ENCODE measurements around the gene CRNN.

CRNN gene

DNA sequence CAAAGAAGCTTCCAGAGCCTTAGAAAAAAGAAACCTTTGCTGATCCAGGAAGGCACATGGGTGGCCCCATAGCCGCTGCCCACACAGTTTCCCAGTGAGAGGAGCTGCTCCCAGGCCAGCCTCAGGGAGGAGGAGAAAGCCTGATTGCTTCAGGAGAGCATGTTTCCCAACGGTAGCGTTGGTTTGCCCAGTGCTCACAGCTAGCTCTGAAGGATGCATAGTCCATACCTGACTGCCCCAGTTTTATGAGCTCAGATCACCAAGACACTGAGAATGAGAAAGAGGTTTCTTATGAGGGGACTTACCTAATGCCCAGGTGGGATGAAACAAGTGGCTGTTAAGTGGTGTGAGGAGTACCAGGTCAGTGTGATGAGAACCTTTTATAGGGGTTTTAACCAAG is at the start of gene CRNN:
Gene CRNN, minus strand, starts transcription at position 355 of the 400 bp plus-strand sequence. CDS start 2,030 bp downstream, outside the sequence.
- H3K9me3 ChIP-seq (ENCODE audit: severe bottlenecking) = no peaks in the 10 kb centered on the region
- TF ChIP-seq, protein P1, sequence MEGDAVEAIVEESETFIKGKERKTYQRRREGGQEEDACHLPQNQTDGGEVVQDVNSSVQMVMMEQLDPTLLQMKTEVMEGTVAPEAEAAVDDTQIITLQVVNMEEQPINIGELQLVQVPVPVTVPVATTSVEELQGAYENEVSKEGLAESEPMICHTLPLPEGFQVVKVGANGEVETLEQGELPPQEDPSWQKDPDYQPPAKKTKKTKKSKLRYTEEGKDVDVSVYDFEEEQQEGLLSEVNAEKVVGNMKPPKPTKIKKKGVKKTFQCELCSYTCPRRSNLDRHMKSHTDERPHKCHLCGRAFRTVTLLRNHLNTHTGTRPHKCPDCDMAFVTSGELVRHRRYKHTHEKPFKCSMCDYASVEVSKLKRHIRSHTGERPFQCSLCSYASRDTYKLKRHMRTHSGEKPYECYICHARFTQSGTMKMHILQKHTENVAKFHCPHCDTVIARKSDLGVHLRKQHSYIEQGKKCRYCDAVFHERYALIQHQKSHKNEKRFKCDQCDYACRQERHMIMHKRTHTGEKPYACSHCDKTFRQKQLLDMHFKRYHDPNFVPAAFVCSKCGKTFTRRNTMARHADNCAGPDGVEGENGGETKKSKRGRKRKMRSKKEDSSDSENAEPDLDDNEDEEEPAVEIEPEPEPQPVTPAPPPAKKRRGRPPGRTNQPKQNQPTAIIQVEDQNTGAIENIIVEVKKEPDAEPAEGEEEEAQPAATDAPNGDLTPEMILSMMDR (IDR thresholded peaks at IDR 0.05; ENCODE audit: poor library complexity, severe bottlenecking) = no peak
- ATAC-seq (ENCODE audit: low read depth) = no peak

DNA sequence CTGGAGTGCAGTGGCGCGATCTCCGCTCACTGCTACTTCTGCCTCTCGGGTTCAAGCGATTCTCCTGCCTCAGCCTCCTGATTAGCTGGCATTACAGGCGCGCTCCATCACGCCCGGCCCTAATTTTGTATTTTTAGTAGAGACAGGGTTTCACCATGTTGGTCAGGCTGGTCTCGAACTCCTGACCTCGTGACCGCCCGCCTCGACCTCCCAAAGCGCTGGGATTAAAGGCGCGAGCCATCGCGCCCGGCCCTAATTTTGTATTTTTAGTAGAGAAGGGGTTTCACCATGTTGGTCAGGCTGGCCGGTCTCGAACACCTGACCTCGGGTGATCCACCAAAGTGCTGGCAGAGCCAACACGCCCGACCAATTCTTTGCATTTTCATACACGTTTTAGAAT is 48.6 kb upstream of the CRNN start:
- H3K36me3 ChIP-seq (ENCODE audit: low read depth) = no peaks in the 10 kb centered on the region
- H3K4me3 ChIP-seq (ENCODE audit: severe bottlenecking) = no peak overlapping the region
- no peak overlapping the region for H3K27ac ChIP-seq (ENCODE audit: poor library complexity, severe bottlenecking)

More for the DNA sequence above, at the start of gene CRNN:
- peaks cover 3% of the 10 kb centered on the region for H3K4me1 ChIP-seq (ENCODE audit: insufficient read depth, poor library complexity, severe bottlenecking)
- H3K36me3 ChIP-seq (ENCODE audit: low read depth) = no peaks in the 10 kb centered on the region
- DNase-seq (ENCODE audit: low spot score) = no peak
- H3K4me3 ChIP-seq (ENCODE audit: severe bottlenecking) = no peak within 1 kb of the TSS
- no peak within 1 kb of the TSS for H3K27ac ChIP-seq (ENCODE audit: poor library complexity, severe bottlenecking)
- no peaks in the 10 kb centered on the region for H3K27me3 ChIP-seq (ENCODE audit: insufficient read depth, poor library complexity, severe bottlenecking)

DNA sequence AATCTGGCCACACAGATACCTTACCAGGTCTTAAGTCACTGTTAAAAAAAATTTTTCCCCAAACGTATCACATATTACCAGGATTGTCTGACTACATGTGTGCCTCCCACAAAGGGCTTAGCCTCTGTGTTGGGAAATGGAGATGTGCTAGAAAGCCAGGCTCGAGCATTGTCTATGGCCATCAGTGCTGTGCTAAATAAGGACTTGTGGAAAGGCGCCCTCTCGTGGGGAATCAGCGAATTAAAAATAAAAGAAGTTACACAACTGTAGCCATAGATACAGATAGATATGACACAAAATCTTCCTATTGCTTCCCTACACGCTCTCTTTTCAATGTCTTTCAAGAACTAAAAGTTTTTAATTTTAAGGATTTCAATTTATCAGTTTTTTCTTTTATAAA is 47.5 kb upstream of the CRNN start:
- Histone ChIP-seq H3K4me3 (ENCODE audit: severe bottlenecking) (no peak overlapping the region), H3K9me3 (ENCODE audit: severe bottlenecking) (no peaks in the 10 kb centered on the region), H3K27me3 (ENCODE audit: insufficient read depth, poor library complexity, severe bottlenecking) (no peaks in the 10 kb centered on the region), H3K36me3 (ENCODE audit: low read depth) (no peaks in the 10 kb centered on the region), H3K27ac (ENCODE audit: poor library complexity, severe bottlenecking) (no peak overlapping the region), H3K4me1 (ENCODE audit: insufficient read depth, poor library complexity, severe bottlenecking) (no peaks in the 10 kb centered on the region)
- TF ChIP-seq, protein P1 (IDR thresholded peaks at IDR 0.05; ENCODE audit: poor library complexity, severe bottlenecking) = peak; percentile 82
- ATAC-seq (ENCODE audit: low read depth) = peak; percentile 71
- DNase-seq (ENCODE audit: low spot score) = no peak

More for the DNA sequence above, 48.6 kb upstream of the CRNN start:
- ATAC-seq (ENCODE audit: low read depth) (no peak), DNase-seq (ENCODE audit: low spot score) (no peak)
- TF ChIP-seq, protein P1 (IDR thresholded peaks at IDR 0.05; ENCODE audit: poor library complexity, severe bottlenecking) = no peak
- Histone ChIP-seq H3K27me3 (ENCODE audit: insufficient read depth, poor library complexity, severe bottlenecking) (no peaks in the 10 kb centered on the region), H3K4me1 (ENCODE audit: insufficient read depth, poor library complexity, severe bottlenecking) (no peaks in the 10 kb centered on the region), H3K9me3 (ENCODE audit: severe bottlenecking) (no peaks in the 10 kb centered on the region)

DNA sequence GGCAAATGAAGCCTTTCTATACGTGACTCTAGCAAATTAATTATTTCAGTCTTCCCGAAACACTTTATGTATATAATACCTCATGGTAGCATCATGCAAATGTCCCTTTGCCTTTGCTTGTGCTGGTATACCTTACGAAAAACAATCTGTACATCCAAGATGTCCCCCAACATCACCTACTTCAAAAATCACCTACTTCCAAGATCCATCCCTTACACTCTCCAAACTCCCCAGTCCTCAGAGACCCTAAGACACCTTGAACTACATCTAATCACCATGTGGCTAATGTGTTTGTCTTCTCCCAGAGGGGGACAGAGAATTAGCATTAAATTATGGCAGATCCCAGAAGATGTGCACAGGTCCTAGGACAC is 46.5 kb upstream of the CRNN start:
- Histone ChIP-seq H3K27me3 (ENCODE audit: insufficient read depth, poor library complexity, severe bottlenecking) (no peaks in the 10 kb centered on the region), H3K27ac (ENCODE audit: poor library complexity, severe bottlenecking) (no peak overlapping the region), H3K9me3 (ENCODE audit: severe bottlenecking) (no peaks in the 10 kb centered on the region), H3K36me3 (ENCODE audit: low read depth) (no peaks in the 10 kb centered on the region), H3K4me3 (ENCODE audit: severe bottlenecking) (no peak overlapping the region), H3K4me1 (ENCODE audit: insufficient read depth, poor library complexity, severe bottlenecking) (no peaks in the 10 kb centered on the region)
- DNase-seq (ENCODE audit: low spot score) (no peak), ATAC-seq (ENCODE audit: low read depth) (no peak)
- TF ChIP-seq, protein P1 (IDR thresholded peaks at IDR 0.05; ENCODE audit: poor library complexity, severe bottlenecking) = peak; percentile 53

DNA sequence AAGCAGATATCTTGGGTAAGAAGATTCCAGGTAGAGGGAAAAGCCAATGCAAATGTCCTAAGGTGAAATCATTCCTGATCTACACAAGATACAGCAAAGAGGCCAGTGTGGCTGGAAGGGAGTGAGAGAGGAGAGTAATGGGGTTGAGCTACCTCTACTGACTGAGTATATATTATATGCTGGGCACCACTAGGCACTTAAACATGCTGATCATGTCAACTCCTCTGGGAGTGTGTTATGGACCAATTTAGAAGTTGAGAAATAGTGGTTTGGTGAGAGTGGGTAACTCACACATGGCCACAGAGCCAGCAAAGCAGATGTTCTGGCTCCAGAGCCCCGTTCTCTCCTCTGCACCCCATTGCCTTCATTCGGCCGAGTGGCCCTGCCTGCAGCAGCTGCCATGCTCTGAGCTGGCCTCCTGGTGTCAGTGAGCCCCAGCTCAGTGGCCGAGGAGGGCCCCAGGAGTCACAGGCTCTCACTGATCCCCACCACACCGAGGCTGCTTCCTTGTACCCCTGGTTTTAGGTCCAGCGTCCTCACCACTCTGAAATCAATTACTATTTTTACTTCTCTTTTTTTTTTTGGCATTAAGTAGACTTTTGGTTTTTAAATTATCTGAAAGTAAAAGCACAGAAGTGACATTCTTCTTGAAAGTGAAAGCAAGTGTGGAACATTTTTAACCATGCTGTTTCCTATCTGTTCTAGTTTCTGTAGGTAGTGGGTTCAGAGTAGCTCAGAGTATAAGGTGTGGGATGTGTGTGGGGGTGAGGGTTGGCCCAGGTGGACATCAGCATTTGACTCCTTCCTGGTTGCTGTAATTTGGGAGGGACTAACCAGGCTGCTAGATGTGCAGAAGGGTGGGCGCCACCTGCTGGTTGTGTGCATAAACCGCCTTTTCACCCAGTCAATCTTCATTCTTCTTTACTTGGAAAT is 45.8 kb upstream of the CRNN start:
- peak; percentile 57; the same call in 1 of the 3 replicates for ATAC-seq (ENCODE audit: low read depth)
- DNase-seq (ENCODE audit: low spot score) = no peak
- no peak overlapping the region for H3K27ac ChIP-seq (ENCODE audit: poor library complexity, severe bottlenecking)

More for the DNA sequence above, 45.8 kb upstream of the CRNN start:
- TF ChIP-seq, protein P1 (IDR thresholded peaks at IDR 0.05; ENCODE audit: poor library complexity, severe bottlenecking) = peak; percentile 92
- no peaks in the 10 kb centered on the region for H3K9me3 ChIP-seq (ENCODE audit: severe bottlenecking)
- no peaks in the 10 kb centered on the region for H3K36me3 ChIP-seq (ENCODE audit: low read depth)
- no peaks in the 10 kb centered on the region for H3K27me3 ChIP-seq (ENCODE audit: insufficient read depth, poor library complexity, severe bottlenecking)
- H3K4me1 ChIP-seq (ENCODE audit: insufficient read depth, poor library complexity, severe bottlenecking) = no peaks in the 10 kb centered on the region
- H3K4me3 ChIP-seq (ENCODE audit: severe bottlenecking) = no peak overlapping the region

Data from RWPE2 (cell line).